Esophagus squamous epithelium (tissue), 4 donors: ENCODE results near the gene PHF23.

Experiments used
- POLR2A ChIP-seq, 4 donors: fragments of 450-650 bp; IDR thresholded peaks; one replicate each; pipeline ENCODE4 v1.6.1; 2017; ENCODE audit warnings: antibody characterized with exemption in 4 of 4, mild to moderate bottlenecking in 4 of 4, moderate library complexity in 3 of 4
- TF ChIP-seq, protein P1 (sequence below), 6 experiments: fragments of 450-650 bp in 4 of 6; fragments of 200-600 bp in 2 of 6; sonication (generic) in 2 of 6; IDR thresholded peaks; one replicate each; pipeline ENCODE4 v1.5.1; 2016 to 2019; ENCODE audit warnings: antibody characterized with exemption in 6 of 6, mild to moderate bottlenecking in 4 of 6, moderate library complexity in 4 of 6

DNA sequence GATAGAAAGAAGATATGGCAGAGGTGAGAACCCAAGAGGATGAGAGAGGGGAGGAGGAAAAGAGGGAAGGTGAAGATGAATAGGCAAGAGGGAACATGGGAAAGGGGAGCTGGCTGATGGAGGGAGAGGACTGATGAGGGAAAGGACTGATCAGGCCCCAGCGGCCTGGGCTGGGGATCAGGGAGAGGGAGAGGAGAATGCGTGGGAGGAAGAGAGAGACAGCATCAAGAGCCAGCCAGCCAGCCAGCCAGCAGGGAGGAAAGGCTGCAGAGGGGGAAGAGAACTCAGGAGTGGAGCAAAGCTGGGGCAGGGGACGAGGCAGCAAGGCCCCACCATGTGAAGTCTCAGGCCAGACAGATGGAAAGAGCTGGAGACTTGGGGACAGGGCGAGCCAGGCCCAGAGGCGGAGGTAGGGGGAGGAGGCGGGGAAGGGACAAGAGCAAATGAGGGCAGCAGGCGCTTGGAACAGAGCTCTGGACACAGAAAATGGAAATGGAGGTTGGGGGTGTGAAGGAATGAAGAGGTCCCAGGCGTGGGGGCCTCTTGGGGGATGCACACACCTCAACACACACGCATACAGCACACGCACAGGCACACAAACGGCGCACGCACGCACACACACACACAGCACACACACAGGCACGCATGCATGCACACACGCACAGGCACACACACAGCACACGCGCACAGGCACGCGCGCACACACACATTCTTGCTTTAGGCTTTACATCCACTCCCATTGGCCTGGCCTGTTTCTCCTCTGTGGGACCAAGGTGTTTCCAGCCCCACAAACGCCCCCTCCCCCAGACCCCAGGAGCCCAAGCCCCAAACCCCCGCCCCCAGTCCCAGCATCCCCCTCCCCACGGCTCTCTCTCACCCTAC, 31.9 kb downstream of the PHF23 start:
- no peak for TF ChIP-seq POLR2A (IDR thresholded peaks at IDR 0.05)
- TF ChIP-seq, protein P1, sequence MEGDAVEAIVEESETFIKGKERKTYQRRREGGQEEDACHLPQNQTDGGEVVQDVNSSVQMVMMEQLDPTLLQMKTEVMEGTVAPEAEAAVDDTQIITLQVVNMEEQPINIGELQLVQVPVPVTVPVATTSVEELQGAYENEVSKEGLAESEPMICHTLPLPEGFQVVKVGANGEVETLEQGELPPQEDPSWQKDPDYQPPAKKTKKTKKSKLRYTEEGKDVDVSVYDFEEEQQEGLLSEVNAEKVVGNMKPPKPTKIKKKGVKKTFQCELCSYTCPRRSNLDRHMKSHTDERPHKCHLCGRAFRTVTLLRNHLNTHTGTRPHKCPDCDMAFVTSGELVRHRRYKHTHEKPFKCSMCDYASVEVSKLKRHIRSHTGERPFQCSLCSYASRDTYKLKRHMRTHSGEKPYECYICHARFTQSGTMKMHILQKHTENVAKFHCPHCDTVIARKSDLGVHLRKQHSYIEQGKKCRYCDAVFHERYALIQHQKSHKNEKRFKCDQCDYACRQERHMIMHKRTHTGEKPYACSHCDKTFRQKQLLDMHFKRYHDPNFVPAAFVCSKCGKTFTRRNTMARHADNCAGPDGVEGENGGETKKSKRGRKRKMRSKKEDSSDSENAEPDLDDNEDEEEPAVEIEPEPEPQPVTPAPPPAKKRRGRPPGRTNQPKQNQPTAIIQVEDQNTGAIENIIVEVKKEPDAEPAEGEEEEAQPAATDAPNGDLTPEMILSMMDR (IDR thresholded peaks at IDR 0.05): no peak
